Loucy (cell line): ENCODE data around the gene WNT2B.

ENCODE experiments used
- H2AFZ ChIP-seq: fragments of 200-600 bp; sonication (generic); 2 replicates; pipeline ENCODE4 v1.6.0; 2016; ENCODE audit warnings: antibody characterized with exemption, mild to moderate bottlenecking, low read length, moderate library complexity
- H3F3A ChIP-seq: fragments of 200-600 bp; 2 replicates; pipeline ENCODE4 v1.6.0; 2016; ENCODE audit warnings: antibody characterized with exemption, low read depth, mild to moderate bottlenecking
- H3K27me3 ChIP-seq: fragments of 200-600 bp; sonication (generic); 2 replicates; pipeline ENCODE4 v1.6.1; 2014; ENCODE audit warnings: low read length, mild to moderate bottlenecking; ENCODE audit not compliant: insufficient read depth, poor library complexity, severe bottlenecking
- H3K36me3 ChIP-seq: fragments of 200-600 bp; sonication (generic); 2 replicates; pipeline ENCODE4 v1.6.1; 2016; ENCODE audit warnings: low read length; ENCODE audit not compliant: insufficient read depth
- H3K4me1 ChIP-seq: fragments of 200-600 bp; sonication (generic); 2 replicates; pipeline ENCODE4 v1.5.1; 2014; ENCODE audit warnings: low read length, mild to moderate bottlenecking; ENCODE audit not compliant: insufficient read depth, poor library complexity, severe bottlenecking
- H3K4me2 ChIP-seq: fragments of 200-600 bp; sonication (generic); 2 replicates; pipeline ENCODE4 v1.6.0; 2014; ENCODE audit warnings: antibody characterized with exemption, low read length, low read depth, mild to moderate bottlenecking; ENCODE audit not compliant: poor library complexity, severe bottlenecking
- H3K4me3 ChIP-seq: fragments of 200-600 bp; sonication (generic); 2 replicates; pipeline ENCODE4 v1.5.1; 2014; ENCODE audit warnings: low read length, mild to moderate bottlenecking, mixed read lengths; ENCODE audit not compliant: poor library complexity, severe bottlenecking
- H3K79me2 ChIP-seq: fragments of 200-600 bp; sonication (generic); 2 replicates; pipeline ENCODE4 v1.6.1; 2014; ENCODE audit warnings: low read length; ENCODE audit not compliant: insufficient read depth
- H3K9ac ChIP-seq: fragments of 200-600 bp; sonication (generic); 2 replicates; pipeline ENCODE4 v1.6.0; 2014; ENCODE audit warnings: mild to moderate bottlenecking, low read depth, low read length, moderate library complexity; ENCODE audit not compliant: poor library complexity, severe bottlenecking
- H3K9me2 ChIP-seq: fragments of 200-600 bp; sonication (generic); replicated peaks from 2 replicates; pipeline ENCODE4 v1.6.1; 2016; ENCODE audit warnings: low read depth, low read length, mixed read lengths
- H3K9me3 ChIP-seq: fragments of 200-600 bp; sonication (generic); 2 replicates; pipeline ENCODE4 v1.6.1; 2014; ENCODE audit warnings: mild to moderate bottlenecking, antibody characterized with exemption, low read length, low read depth; ENCODE audit not compliant: insufficient read depth
- H4K20me1 ChIP-seq: fragments of 200-600 bp; sonication (generic); 2 replicates; pipeline ENCODE4 v1.6.0; 2014; ENCODE audit warnings: antibody characterized with exemption, low read length, mild to moderate bottlenecking; ENCODE audit not compliant: insufficient read depth, poor library complexity, severe bottlenecking
- CTCF ChIP-seq: fragments of 200-600 bp; sonication (generic); conservative IDR thresholded peaks from 2 replicates; pipeline ENCODE4 v1.5.1; 2014; ENCODE audit warnings: mild to moderate bottlenecking, antibody characterized with exemption, low read length
- EZH2phosphoT487 ChIP-seq: fragments of 200-600 bp; IDR thresholded peaks from 2 replicates; pipeline ENCODE4 v1.6.1; 2018; ENCODE audit warnings: antibody characterized with exemption, mild to moderate bottlenecking, moderate library complexity, borderline replicate concordance

WNT2B gene

GRCh38 chr1:112546076-112546475 is 37.3 kb downstream of the WNT2B start:
- Histone ChIP-seq H3K4me1 (no peaks in the 10 kb centered on the region), H3K9me2 (no peaks in the 10 kb centered on the region), H3K36me3 (no peaks in the 10 kb centered on the region), H3K27me3 (no peaks in the 10 kb centered on the region), H3F3A (no peaks in the 10 kb centered on the region), H3K4me3 (no peak overlapping the region), H3K79me2 (no peaks in the 10 kb centered on the region), H4K20me1 (no peaks in the 10 kb centered on the region), H2AFZ (no peak overlapping the region), H3K9ac (no peak overlapping the region), H3K4me2 (no peak overlapping the region), H3K9me3 (no peaks in the 10 kb centered on the region)
- no peak for TF ChIP-seq CTCF
- no peak for TF ChIP-seq EZH2phosphoT487

- no peaks in the 10 kb centered on the region for H3K9me2 ChIP-seq
- no peaks in the 10 kb centered on the region for H3K79me2 ChIP-seq
- no peak overlapping the region for H2AFZ ChIP-seq
- no peaks in the 10 kb centered on the region for H3K4me1 ChIP-seq
- H3K4me2 ChIP-seq = no peak overlapping the region
- no peaks in the 10 kb centered on the region for H3K27me3 ChIP-seq
- no peak overlapping the region for H3K4me3 ChIP-seq
- TF ChIP-seq EZH2phosphoT487 = no peak
- no peaks in the 10 kb centered on the region for H3F3A ChIP-seq
- H3K9ac ChIP-seq = no peak overlapping the region
- H3K9me3 ChIP-seq = no peaks in the 10 kb centered on the region
- no peaks in the 10 kb centered on the region for H4K20me1 ChIP-seq
- no peaks in the 10 kb centered on the region for H3K36me3 ChIP-seq
Measured at GRCh38 chr1:112548547-112548946, 39.8 kb downstream of the WNT2B start.

- Histone ChIP-seq H3K4me2 (no peak overlapping the region), H3K4me3 (no peak overlapping the region), H4K20me1 (no peaks in the 10 kb centered on the region), H3K27me3 (no peaks in the 10 kb centered on the region), H3K9me2 (no peaks in the 10 kb centered on the region), H3K9me3 (no peaks in the 10 kb centered on the region), H2AFZ (no peak overlapping the region), H3F3A (no peaks in the 10 kb centered on the region), H3K79me2 (no peaks in the 10 kb centered on the region), H3K36me3 (no peaks in the 10 kb centered on the region), H3K9ac (no peak overlapping the region), H3K4me1 (no peaks in the 10 kb centered on the region)
- TF ChIP-seq EZH2phosphoT487 (no peak), CTCF (no peak)
Measured at GRCh38 chr1:112549590-112549989, 40.8 kb downstream of the WNT2B start.

GRCh38 chr1:112554411-112554810 is 45.6 kb downstream of the WNT2B start:
- H3K9me2 ChIP-seq = no peaks in the 10 kb centered on the region
- TF ChIP-seq EZH2phosphoT487 (no peak), CTCF (no peak)
- no peaks in the 10 kb centered on the region for H4K20me1 ChIP-seq
- H3K4me2 ChIP-seq = no peak overlapping the region
- H3K27me3 ChIP-seq = no peaks in the 10 kb centered on the region
- H3K9ac ChIP-seq = no peak overlapping the region
- no peak overlapping the region for H2AFZ ChIP-seq
- no peaks in the 10 kb centered on the region for H3K36me3 ChIP-seq
- H3K4me3 ChIP-seq = no peak overlapping the region
- H3K4me1 ChIP-seq = no peaks in the 10 kb centered on the region
- H3F3A ChIP-seq = no peaks in the 10 kb centered on the region
- H3K9me3 ChIP-seq = no peaks in the 10 kb centered on the region
- no peaks in the 10 kb centered on the region for H3K79me2 ChIP-seq
